Left forelimb (tissue), 1 donor: ENCODE measurements around the gene PHF19.

ENCODE experiments used
- DNase-seq: peaks from one replicate; pipeline ENCODE4 v3.0.0-alpha.2; 2018; ENCODE audit warnings: low spot score

The PHF19 gene

DNA sequence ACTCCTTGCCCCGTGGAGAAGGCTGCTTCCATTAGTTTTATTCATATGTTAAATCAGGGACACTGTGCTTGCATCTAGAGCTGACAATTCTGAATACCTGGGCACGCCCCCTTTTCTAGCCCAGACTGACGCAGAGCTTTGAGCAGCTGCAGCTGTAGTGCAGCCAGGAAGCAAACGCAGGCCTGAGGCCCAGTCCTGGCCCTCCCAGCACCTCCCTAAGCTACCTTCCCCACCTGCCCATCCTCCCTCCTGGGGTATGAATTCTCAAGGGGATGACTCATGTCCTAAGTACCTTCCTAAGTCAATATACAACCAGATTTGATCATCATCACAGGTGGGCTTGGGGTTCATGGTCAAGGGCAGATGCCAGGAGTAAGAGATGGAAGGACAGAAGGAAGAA, 3.5 kb downstream of the PHF19 start:
- DNase-seq = no peak

DNA sequence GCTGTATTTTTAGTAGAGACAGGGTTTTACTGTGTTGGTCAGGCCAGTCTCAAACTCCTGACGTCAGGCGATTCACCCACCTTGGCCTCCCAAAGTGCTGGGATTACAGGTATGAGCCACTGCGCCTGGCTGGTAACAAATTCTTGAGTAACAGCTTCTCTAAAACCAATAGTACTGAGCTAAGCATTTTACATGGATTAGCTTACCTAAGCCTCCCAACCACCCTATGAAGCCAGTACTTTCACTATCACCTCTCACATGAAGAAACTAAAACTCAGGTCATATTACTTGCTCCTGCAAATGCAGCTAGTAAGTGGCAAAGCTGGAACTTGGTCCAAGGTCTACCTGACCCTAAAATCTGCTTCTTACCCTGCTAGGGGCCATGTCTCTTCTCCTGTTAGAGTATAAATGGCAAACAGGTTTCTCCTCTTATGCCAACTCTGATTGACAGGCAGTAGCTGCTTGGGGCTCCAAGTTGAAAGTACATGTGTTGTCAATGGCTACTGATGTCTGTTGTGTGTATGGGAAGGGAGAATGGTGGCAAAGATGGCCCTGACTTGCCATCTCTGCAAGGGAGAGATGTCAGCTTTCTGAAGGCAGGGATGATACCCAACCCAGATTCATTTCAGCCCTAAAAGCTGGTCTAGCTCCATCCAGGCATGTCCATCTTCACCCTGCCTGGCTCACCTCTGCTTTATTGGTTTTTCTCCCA, 4.0 kb downstream of the PHF19 start:
- no peak for DNase-seq

DNA sequence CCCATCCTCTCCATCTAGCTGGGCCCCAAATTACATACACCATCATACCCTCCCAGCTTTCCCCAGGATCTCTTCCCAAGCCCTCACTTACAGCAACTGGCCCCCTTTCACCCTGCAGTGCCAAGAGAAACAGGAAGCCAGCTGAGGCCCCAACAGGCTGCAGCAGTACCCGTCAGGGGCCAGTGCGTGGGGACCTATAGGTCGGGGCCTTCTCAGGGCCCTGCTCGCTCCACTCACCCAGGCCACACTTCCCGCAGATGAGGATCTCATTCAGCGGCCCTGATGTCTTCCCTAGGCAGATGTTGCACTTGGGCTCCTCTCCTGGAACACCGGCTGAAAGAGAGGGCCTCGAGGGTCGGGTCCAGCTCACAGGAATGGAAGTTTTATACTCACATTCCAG, 6.8 kb downstream of the PHF19 start:
- DNase-seq = no peak

DNA sequence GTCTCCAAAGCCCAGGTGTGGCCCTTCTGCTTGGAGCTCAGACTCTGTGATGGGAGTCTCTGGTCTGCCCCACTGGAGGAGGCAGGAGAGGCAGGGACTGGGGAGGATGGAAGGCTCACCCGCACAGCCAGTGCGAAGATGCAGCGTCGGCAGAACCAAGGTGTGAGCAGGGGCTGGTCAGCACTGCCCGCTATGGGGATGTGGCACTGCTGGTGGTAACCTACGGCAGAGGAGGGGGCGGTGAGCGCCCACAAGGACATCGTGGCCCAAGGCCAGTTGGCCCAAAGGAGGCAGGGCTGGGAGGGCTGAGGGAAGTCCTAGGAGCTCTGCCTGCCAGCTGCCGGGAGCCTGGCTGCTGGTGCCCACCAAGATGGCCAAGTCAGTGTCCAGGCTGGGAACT, 7.3 kb downstream of the PHF19 start:
- no peak for DNase-seq

DNA sequence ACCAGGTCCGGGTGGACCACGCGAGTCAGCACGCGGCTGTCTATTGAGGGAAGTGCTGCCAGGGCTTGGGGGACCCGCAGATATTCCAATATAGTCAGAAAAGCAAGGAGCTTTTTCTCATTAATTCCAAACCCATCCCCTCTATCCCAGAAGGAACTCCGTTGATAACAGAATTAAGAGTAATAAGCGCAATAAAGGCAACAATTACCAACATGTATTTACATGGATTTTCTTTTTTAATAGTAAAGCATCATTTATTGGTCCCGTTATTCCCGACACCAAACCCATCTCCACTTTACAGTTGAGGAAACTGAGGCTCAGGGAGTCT, 7.7 kb downstream of the PHF19 start:
- DNase-seq = no peak

DNA sequence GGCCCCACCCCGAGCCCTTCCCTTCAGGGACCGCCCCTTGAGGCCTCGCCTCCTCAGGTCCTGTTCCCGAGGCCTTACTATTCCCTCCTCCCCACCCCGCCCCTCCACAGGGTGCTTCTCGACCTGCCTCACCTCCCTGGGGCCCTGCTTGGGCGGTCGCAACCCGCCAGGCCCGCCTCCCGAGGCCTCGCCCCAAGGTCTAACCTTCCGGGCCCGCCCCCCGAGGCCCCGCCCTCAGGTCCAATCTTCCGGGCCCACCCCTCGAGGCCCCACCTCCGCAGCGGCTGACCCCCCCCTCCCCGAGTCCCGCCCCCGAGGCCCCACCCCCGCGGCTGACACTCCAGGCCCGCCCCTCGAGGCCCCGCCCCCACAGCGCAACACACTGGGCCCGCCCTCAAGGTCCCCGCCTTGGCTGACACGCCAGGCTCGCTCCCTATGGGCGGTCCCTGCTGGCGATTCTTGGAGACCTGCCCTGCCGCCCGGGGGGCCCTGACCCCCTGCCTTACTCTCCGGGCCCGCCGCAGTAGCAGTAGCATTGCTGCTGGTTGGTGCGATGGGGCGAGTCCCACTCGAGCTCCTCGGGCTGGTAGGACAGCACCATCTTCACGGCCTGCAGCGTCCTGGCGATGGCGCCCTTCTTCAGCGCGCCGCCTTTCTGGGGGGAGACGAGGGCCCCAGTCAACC, 8.2 kb downstream of the PHF19 start:
- peak; percentile 96 for DNase-seq

DNA sequence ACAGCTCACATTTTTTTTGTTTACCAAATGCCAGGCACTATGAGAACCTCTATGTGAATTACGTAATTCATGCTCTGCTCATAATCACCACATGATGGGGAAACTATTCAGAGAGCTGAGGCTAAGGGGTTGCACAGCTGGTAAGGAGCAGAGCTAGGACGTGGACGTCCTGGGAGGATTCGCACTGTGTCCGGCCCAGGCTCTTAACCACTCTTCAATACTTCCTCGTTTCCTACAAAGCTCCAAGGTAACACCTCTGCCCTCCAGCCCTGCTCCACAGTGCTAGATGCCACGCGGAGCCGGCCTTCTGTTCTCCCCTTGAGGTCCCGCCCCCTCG, 8.7 kb downstream of the PHF19 start:
- DNase-seq = no peak

DNA sequence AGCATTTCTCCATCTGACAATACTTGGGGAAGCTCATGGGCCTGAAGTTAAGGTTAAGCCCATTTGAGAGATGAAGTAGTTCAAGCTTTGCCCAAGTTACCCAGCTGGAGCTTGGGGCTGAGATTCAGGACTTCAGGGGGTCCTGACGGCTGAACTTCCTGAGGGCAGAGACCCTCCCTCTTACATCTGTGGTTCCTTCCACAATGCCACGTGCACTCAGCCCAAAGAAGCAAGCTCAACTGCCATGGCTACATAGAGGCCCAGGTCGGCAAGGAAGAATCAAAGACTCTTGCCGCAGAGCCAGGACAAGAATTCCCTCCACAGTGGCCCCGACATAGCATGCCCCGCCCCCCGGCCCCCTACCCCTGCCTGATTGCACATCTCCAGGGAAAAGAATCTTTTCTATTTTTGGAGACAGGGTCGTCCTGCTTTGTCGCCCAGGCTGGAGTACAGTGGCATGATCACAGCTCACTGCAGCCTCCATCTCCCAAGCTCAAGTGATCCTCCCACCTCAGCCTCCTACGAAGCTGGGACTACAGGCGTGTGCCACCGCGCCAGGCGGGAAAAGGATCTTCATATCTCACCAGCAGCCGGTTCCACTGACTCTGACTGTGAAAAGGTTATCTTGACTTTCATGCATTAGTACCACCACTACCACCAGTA, 9.2 kb downstream of the PHF19 start:
- no peak for DNase-seq

DNA sequence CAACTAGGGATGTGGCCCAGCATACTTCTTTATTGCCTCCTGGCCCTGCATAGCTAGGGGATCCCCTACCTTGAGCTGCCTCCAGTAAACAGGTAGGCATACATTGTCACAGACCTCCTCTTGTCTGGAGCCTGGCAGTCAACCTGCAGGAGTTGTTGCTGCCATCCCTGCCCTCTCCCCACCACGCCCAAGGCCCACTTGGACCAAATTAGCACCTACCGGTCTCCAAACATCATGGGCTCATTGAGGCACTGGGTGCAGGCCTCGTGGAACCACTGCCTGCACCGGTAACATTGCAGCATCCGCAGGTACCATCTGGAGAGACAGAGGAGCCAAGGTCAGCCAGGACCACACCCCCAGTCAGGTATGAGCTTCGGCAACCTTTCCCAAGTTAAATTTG, 10.3 kb downstream of the PHF19 start:
- no peak for DNase-seq

DNA sequence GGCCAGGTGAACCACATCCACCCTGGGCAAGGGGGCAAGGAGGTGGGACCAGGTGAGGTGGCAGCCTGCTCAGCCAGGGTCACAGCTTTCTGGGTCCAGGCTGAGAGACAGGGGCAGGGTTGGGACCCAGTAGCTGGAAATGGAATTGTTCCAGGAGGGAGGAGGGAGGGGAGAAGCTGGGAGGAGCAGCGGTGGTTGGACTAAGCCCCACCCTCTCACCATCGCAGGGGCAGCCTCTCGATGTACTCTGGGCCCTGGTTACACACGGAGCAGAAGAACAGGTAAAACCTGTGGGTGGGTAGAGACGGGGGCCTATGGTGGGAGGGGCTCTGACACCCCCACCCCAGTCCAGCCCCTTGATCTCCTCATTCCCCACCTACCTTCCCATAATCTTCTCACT, 11.2 kb downstream of the PHF19 start:
- no peak for DNase-seq

DNA sequence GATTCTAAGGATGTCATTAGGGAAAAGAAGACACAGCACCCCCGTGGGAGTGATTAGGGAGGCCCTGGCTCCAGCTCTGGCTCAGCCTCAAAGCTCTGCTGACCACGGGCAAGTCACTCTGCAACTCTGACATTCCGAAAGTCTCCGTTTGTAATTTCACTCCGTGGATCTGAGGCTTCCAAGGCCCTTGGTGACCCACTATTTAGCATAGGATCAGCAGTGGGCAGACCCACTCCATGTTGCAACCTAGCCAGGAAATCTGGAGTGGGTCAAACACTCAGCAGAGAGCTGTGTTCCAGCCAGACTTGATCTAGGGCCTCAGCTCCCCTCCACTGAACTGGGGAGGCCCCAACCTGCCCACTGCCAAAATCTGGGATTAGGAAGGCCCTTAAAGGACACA, 11.8 kb downstream of the PHF19 start:
- DNase-seq = no peak

DNA sequence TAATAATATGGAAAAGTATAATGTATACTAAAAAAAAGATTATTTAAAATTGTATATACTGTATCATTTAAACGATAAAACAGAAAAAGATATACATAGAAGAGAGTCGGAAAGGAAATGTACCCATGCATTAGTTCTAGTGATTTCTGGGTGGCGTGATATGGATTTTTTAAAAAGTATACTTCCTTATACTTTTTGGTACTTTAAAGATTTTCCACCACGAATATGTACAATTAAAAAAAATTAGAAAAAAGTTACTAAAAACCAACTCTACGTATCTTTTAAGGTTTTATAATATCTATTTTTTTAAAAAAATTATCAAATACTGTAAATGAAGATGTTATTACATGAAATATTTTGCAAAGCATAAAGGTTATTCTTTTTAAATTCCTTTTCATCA, 12.3 kb downstream of the PHF19 start:
- no peak for DNase-seq

DNA sequence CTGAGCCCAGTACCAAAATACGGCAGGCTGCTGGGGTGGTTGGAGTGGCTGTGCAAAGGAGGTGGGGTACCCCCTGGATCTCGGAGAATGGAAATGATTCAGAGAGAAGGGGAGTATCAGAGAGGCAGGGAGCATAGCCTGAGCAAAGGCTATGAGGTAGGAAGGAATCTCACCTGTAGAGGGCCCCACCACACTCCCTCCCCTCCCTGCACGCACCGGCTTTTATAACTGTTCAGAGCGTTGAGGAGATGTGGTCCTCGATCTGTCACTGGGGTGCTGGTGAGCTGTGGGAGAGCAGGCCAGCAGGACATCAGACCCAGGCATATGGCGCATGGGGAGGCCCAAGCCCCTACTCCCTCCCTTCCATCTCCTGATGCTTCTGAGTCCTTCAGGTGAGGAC, 13.2 kb downstream of the PHF19 start:
- no peak for DNase-seq

DNA sequence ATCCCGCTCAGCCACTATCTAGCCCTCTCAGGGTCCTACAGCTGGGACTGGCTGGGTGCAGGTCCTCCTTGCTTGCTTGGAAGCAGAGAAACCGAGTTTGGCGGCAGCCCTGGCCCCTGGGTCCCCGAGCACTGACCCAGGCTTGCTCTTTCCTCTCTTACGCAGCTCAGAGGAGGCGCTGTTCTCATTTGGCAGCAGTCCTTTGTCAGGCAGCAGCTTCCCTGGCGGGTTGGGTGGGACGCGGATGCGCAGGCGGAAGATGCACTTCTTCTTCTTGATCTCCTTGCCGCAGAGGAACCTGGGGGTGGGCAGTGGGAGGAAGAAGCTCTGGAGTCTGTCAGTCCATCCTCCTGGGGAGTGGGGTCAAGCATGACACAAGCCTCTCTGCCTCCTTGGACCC, 14.5 kb downstream of the PHF19 start:
- DNase-seq = no peak

DNA sequence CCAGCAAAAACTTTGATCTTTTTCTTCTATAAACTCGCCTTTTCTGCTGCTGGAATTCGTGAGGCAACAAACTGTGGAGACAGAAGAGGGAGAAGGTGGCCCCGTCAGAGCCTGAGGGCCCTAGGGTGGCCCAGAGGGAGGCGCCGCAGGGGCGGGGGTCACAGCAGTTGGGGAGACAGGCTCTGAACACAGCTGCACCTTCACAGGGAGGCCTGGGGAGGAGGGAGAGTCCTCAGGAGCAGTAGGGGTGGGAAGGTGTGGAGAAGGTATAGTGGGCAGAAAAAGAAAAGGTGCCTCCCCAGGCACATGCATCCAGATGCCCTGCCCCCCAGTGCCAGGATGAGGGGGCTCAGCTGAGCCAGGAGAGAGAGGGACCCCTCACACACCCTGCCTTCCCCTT, 15.1 kb downstream of the PHF19 start:
- no peak for DNase-seq

DNA sequence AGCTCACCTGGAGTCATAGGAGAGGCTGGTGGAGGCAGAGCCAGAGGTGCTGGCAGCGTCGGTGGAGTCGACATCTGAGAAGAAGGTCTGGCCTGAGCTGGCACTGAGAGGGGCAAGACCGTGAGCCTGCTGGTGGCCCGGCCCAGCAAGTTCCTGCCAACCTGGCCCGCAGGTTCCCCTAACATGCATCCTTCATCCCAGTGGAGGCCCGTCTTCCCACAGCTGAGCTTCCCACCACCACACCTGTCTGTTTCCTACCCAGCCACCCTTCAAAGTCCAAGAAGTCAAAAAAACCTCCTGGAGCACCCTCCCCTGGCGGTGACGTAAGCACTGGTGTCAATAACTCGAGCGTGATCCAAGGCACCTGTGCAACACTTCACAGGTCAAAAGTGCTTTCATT, 16.9 kb downstream of the PHF19 start:
- DNase-seq = no peak

DNA sequence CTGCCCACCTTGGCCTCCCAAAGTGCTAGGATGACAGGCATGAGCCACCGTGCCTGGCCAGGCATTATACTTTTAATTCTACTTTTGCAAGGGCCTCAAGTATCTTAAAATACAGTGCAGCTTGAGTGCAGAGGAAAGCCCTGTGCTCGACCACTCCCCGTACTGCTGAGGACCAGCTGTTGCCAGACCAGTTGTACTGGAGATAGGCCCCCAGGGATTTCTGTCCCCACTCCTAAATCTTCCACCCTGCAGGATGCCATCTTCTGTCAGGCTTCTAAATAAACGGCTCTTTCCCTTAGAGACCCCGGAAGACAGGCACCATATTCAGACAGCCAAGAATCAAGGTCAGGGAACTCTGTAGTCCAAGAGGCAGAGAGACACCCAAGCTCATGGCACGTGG, 17.6 kb downstream of the PHF19 start:
- no peak for DNase-seq

DNA sequence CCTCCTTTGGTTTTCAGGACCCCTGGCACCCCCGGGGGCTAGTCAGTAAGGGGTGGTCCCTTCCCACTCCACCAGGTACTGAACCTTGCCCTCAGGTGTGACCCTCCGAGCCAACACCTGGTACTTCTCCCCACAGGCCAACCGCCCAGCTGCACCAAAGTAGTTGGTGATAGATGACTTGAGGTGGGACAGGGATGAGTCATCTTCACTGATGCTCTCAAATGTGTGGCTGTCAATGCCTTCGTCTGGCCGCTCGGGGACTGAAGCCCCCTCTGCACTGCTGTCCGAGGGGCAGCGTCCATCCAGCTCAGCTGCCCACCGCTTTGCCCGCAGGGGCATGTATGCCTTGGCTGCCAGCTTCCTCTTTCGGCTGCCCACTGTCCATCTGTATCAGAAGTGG, 19.1 kb downstream of the PHF19 start:
- DNase-seq = no peak

DNA sequence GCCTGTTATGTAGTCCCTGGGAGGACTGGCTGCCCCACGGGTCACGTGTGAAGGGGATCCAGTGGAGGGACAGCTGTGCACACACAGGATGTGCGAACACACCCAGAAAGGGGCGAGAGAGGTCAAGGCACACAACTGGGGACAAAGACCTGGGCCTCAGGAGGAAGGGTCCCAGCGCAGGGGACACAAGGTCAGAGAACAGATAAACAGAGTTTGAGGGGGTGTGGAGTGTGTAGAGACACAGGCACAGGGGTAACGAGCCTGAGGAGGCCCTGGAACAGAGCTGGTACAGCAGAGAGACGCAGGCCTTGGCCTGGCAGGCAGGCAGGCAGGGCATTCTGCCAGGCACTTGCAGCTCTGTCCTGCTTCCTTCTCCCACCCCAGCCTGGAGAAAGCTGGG, 19.5 kb downstream of the PHF19 start:
- DNase-seq = no peak

DNA sequence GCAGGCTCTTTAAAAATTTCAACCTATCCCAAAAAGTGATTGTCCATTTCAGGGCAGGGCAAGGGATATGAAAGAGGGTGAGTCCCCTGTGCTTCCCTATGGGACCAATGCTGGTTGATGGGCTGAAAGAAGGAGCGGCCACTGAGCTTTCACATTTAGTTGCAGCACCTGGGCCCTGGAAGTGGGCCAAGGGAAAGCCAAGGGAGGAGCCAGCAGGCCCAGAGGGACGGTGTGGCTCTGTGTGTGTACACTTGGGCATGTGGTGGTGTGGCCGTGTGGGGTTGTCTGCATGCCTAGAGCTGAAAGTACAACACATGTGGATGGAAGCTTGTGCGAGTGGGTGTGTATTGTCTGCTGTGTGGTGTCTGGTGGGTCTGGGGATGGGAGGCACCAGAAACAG, 20.3 kb downstream of the PHF19 start:
- DNase-seq = no peak

DNA sequence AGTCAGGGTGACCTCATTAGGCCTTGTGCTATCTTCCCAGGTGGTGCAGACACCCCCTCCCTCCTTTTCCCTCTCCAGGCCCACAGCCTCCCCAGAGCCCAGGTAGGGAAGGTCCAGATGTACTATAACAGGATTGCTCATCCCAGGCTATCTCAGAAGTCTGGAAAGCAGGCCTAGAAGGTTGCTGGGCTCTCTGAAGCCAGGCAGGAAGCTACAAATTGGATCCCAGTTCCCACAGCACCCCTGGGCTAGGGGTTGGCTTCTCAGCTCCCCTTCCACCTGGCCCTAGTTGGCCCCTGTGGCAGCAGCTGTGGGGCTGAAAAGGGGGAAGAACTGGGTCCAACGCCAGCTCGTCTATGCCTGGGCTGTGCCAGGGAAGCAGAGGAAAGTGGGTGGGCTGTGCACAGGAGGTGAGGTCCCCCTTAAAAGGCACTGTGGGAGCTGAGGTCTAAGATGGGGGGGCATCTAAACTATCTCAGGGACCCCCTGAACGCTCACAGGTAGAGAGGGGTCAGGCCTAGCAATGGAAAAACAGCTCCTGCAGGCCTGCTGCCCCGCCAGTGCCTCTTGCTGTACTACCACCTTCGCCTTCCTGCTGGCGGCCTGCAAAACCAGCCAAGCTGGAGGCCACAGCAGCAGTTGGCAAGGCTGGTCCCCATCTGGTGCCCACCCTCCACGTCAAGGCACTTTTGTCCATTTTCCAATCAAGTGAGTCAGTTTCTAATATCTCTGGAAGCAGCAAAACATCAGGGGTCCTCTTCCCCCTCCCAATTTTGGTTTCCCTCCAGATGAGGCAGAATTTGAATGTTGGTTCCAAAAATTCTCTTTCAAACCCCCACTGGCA, 20.9 kb downstream of the PHF19 start:
- DNase-seq = peak; percentile 66

DNA sequence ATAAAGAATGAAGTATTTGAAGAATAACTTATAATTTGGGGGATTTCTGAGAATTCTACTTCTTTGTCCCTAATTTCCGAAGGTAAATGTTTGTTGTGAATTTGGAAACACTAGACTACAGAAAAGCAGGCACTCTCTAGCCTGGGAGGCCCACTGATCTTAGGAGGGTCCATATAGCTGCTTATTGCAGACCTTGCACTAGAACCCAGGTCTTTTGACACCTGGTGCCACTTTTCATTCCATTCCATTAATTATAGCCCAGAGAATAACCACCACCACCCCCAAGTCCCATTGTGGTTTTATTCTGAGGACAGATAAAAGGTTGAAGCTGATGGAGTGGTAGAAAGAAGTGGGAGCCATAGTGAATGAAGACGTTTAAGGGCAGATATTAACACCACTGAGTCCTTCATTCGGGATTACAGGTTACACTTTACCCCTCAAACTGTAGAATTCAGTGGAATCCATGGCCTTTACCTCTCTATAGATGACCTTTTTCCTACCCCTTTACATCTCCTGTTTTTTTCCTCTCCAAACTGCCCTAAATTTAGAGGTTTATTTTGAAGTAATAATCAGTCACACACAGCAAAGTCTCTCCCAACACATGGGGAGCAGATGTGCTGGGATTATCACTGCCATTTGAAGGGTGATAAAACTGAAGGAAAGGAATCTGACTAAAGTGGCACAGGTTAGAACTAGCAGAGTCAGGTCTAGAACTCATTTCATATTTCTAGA, 22.2 kb downstream of the PHF19 start:
- DNase-seq = no peak
